ENCODE results near the gene SALL1.

Gene SALL1

GRCh38 chr16:51157698-51158097 lies 6.6 kb upstream of the SALL1 start:
- no peak for DNase-seq (ENCODE audit: low read depth in 1 of 2, low spot score in 1 of 2)

- DNase-seq (ENCODE audit: low read depth in 1 of 2, low spot score in 1 of 2): no peak
Measured at GRCh38 chr16:51156807-51157200, 5.7 kb upstream of the SALL1 start.

GRCh38 chr16:51155820-51156806 lies 5.0 kb upstream of the SALL1 start:
- no peak for DNase-seq (ENCODE audit: low read depth in 1 of 2, low spot score in 1 of 2)

GRCh38 chr16:51155199-51155607 lies 4.1 kb upstream of the SALL1 start:
- no peak for DNase-seq (ENCODE audit: low read depth in 1 of 2, low spot score in 1 of 2)

GRCh38 chr16:51154271-51155171 lies 3.5 kb upstream of the SALL1 start:
- DNase-seq (ENCODE audit: low read depth in 1 of 2, low spot score in 1 of 2): no peak

GRCh38 chr16:51153577-51154031 lies 2.5 kb upstream of the SALL1 start:
- no peak for DNase-seq (ENCODE audit: low read depth in 1 of 2, low spot score in 1 of 2)

- no peak for DNase-seq (ENCODE audit: low read depth in 1 of 2, low spot score in 1 of 2)
Measured at GRCh38 chr16:51152691-51153576, 1.9 kb upstream of the SALL1 start.

GRCh38 chr16:51151961-51152663 lies 1.0 kb upstream of the SALL1 start:
- no peak for DNase-seq (ENCODE audit: low read depth in 1 of 2, low spot score in 1 of 2)

GRCh38 chr16:51151435-51151960 lies 428 bp upstream of the SALL1 start:
- DNase-seq (ENCODE audit: low read depth in 1 of 2, low spot score in 1 of 2): no peak

GRCh38 chr16:51150165-51150887 lies 744 bp downstream of the SALL1 start:
- no peak for DNase-seq (ENCODE audit: low read depth in 1 of 2, low spot score in 1 of 2)

- no peak for DNase-seq (ENCODE audit: low read depth in 1 of 2, low spot score in 1 of 2)
Measured at GRCh38 chr16:51149721-51150164, 1.3 kb downstream of the SALL1 start.

GRCh38 chr16:51149251-51149661 lies 1.8 kb downstream of the SALL1 start:
- DNase-seq (ENCODE audit: low read depth in 1 of 2, low spot score in 1 of 2): no peak

GRCh38 chr16:51148678-51149228 lies 2.3 kb downstream of the SALL1 start:
- DNase-seq (ENCODE audit: low read depth in 1 of 2, low spot score in 1 of 2): no peak

GRCh38 chr16:51147776-51148677 lies 3.0 kb downstream of the SALL1 start:
- no peak for DNase-seq (ENCODE audit: low read depth in 1 of 2, low spot score in 1 of 2)

- no peak for DNase-seq (ENCODE audit: low read depth in 1 of 2, low spot score in 1 of 2)
Measured at GRCh38 chr16:51146256-51146924, 4.7 kb downstream of the SALL1 start.

GRCh38 chr16:51144203-51144602 lies 6.9 kb downstream of the SALL1 start:
- DNase-seq (ENCODE audit: low read depth in 1 of 2, low spot score in 1 of 2): no peak
